ENCODE data around the gene C11orf21. TPM values are rescaled to one million over a fixed set of nuclear protein-coding genes. Genes with fewer than 3 reads are reported as not detected.
A peak's percentile ranks its signal among the peaks of the same experiment; 100 is the strongest.

C11orf21 gene
- total and polyA plus RNA-seq, 9 of the 15 experiments (the other 6 are each of a cell fraction or from before 2014, with no cell fraction given) = 0.10 to 2.6 (median 2.0) TPM

DNA sequence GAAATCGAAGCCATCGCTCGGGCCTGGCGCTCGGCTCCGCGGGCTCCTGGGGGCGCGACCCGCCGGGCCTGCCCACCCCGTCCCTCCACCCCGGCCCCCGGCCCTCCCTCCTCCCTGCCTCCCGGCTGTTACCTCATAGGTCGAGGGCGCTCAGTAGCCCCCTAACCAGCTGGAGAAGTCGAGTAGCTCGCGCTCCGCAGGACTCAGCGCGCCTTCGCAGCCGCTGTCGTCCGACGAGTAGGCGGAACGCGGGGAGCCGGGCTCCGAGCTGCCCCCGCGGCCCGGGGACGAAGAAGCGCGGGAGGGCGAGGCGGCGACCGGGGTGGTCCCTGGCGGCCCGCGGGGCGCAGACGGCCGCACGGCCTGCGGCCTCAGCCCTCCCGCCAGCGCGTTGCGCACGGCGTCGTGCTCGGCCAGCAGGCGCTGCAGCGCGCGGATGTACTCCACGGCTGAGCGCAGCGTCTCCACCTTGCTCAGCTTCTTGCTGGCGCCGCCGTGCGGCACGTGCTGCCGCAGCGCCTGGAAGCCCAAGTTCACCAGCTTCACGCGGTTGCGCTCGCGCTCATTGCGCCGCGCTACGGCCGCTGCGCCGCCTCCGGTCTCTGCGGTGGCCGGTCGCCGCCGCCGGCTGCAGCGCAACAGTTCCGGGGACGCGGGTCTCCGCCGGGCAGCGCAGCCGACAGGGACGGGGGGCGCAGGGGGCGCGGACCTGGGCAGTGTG is 32.0 kb downstream of the C11orf21 start (continued):
- TF ChIP-seq ZNF224 (CRISPR knock-in tag; IDR thresholded peaks at IDR 0.05) (no peak), NFIC (IDR thresholded peaks at IDR 0.05) (no peak), RBFOX2 (IDR thresholded peaks at IDR 0.05; ENCODE audit: low read depth, low read length) (0 out of 2 replicates have a peak, but pooled peaks have one; percentile 32), NCOA1 (IDR thresholded peaks at IDR 0.05; ENCODE audit: low read depth) (no peak), NCOR1 (IDR thresholded peaks at IDR 0.05) (no peak), HNRNPK (IDR thresholded peaks at IDR 0.05; ENCODE audit: low read depth, low read length, poor library complexity, severe bottlenecking) (no peak), GABPB1 (CRISPR knock-in tag; IDR thresholded peaks at IDR 0.05) (peak; percentile 47; the same call in 1 of the 2 replicates), SRSF9 (IDR thresholded peaks at IDR 0.05; ENCODE audit: borderline replicate concordance, low read depth, low read length) (no peak), ZFX (CRISPR knock-in tag; IDR thresholded peaks at IDR 0.05) (peak; percentile 30; the same call in 1 of the 2 replicates), PPARD (CRISPR knock-in tag; IDR thresholded peaks at IDR 0.05) (no peak), MEF2A (IDR thresholded peaks at IDR 0.05; ENCODE audit: control insufficient read depth, low read depth, low read length) (no peak), COPS2 (conservative IDR thresholded peaks at IDR 0.05) (no peak), NR3C1 (CRISPR knock-in tag; IDR thresholded peaks at IDR 0.05) (peak; percentile 95), PCBP1 (IDR thresholded peaks at IDR 0.05; ENCODE audit: low read depth, low read length, poor library complexity, severe bottlenecking) (no peak)
- TF ChIP-seq, protein P1, sequence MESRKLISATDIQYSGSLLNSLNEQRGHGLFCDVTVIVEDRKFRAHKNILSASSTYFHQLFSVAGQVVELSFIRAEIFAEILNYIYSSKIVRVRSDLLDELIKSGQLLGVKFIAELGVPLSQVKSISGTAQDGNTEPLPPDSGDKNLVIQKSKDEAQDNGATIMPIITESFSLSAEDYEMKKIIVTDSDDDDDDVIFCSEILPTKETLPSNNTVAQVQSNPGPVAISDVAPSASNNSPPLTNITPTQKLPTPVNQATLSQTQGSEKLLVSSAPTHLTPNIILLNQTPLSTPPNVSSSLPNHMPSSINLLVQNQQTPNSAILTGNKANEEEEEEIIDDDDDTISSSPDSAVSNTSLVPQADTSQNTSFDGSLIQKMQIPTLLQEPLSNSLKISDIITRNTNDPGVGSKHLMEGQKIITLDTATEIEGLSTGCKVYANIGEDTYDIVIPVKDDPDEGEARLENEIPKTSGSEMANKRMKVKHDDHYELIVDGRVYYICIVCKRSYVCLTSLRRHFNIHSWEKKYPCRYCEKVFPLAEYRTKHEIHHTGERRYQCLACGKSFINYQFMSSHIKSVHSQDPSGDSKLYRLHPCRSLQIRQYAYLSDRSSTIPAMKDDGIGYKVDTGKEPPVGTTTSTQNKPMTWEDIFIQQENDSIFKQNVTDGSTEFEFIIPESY (CRISPR knock-in tag; IDR thresholded peaks at IDR 0.05) = peak; percentile 82
- TF ChIP-seq, protein P2, sequence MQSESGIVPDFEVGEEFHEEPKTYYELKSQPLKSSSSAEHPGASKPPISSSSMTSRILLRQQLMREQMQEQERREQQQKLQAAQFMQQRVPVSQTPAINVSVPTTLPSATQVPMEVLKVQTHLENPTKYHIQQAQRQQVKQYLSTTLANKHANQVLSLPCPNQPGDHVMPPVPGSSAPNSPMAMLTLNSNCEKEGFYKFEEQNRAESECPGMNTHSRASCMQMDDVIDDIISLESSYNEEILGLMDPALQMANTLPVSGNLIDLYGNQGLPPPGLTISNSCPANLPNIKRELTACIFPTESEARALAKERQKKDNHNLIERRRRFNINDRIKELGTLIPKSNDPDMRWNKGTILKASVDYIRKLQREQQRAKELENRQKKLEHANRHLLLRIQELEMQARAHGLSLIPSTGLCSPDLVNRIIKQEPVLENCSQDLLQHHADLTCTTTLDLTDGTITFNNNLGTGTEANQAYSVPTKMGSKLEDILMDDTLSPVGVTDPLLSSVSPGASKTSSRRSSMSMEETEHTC (IDR thresholded peaks at IDR 0.05) = no peak
- TF ChIP-seq, protein P3, sequence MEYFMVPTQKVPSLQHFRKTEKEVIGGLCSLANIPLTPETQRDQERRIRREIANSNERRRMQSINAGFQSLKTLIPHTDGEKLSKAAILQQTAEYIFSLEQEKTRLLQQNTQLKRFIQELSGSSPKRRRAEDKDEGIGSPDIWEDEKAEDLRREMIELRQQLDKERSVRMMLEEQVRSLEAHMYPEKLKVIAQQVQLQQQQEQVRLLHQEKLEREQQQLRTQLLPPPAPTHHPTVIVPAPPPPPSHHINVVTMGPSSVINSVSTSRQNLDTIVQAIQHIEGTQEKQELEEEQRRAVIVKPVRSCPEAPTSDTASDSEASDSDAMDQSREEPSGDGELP (CRISPR knock-in tag; IDR thresholded peaks at IDR 0.05; ENCODE audit: borderline replicate concordance) = peak; percentile 34; the same call in 1 of the 2 replicates
- TF ChIP-seq, protein P4, sequence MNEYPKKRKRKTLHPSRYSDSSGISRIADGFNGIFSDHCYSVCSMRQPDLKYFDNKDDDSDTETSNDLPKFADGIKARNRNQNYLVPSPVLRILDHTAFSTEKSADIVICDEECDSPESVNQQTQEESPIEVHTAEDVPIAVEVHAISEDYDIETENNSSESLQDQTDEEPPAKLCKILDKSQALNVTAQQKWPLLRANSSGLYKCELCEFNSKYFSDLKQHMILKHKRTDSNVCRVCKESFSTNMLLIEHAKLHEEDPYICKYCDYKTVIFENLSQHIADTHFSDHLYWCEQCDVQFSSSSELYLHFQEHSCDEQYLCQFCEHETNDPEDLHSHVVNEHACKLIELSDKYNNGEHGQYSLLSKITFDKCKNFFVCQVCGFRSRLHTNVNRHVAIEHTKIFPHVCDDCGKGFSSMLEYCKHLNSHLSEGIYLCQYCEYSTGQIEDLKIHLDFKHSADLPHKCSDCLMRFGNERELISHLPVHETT (CRISPR knock-in tag; conservative IDR thresholded peaks at IDR 0.05 in 1 of 2, IDR thresholded peaks at IDR 0.05 in 1 of 2) = no peak
- TF ChIP-seq, protein P5, sequence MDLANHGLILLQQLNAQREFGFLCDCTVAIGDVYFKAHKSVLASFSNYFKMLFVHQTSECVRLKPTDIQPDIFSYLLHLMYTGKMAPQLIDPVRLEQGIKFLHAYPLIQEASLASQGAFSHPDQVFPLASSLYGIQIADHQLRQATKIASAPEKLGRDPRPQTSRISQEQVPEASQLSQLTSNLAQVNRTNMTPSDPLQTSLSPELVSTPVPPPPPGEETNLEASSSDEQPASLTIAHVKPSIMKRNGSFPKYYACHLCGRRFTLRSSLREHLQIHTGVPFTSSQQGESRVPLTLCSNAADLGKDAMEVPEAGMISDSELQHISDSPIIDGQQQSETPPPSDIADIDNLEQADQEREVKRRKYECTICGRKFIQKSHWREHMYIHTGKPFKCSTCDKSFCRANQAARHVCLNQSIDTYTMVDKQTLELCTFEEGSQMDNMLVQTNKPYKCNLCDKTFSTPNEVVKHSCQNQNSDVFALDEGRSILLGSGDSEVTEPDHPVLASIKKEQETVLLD (IDR thresholded peaks at IDR 0.05) = no peak

All from K562 (cell line).